ENCODE measurements around the gene NEURL1B.
"Not testable (repeated sequence)": the region's sequence is repeated elsewhere in the genome, so short reads cannot be mapped to it uniquely, and the experiment has no call there.

The NEURL1B gene, protein sequence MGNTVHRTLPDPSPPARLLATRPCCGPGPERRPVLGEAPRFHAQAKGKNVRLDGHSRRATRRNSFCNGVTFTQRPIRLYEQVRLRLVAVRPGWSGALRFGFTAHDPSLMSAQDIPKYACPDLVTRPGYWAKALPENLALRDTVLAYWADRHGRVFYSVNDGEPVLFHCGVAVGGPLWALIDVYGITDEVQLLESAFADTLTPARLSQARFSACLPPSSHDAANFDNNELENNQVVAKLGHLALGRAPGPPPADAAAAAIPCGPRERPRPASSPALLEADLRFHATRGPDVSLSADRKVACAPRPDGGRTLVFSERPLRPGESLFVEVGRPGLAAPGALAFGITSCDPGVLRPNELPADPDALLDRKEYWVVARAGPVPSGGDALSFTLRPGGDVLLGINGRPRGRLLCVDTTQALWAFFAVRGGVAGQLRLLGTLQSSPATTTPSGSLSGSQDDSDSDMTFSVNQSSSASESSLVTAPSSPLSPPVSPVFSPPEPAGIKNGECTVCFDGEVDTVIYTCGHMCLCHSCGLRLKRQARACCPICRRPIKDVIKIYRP

DNA sequence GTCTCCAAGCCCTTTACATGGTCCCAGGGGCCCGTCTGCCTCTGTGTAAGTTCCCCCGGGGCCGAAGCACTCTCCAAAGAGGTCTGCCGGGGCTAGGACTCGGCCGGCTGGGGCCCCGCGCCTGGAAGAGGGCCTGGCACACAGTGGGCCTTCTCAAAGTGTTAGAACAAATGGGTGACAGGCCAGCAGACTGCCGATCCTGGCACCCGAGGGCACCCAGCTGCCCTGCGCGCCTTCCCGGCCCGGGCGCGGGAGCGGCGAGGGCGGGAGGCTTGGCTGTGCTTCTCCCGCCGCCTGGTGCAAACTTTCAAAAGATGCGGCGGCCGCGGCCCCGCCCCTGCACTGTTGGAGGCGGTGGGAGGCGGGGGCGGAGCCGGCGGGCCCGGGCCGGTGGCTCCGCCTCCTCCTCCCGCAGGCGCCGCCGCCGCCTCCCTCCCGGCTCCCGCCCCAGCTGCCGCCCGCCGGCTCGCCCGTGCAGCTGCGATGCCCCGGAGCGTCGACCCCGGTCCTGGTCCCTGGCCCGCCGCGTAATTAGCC, at the start of gene NEURL1B:
Gene NEURL1B (plus strand): TSS at position 442 of the 537 bp plus-strand sequence. CDS start 144 bp downstream, outside the sequence.
- DNase-seq, result peak; percentile 38

DNA sequence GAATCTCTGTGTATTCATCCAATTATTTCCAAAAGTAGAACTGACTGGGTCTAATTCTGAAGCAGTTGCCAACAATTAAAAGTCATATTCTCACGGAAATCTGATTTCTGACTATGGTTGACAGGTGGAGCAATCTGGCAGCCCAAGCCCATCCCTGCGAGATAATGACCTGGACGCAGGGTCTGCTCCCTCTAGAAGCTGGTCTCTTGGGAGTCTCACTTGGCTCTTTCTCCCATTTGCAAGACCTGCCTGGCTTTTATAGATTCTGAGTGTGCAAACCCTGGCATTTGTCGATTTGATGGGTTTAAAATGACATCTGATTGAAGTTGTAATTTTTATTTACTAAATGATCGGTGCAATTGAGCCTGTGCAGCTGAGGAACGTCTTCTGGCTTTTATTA, 49.4 kb upstream of the NEURL1B start:
- DNase-seq, result no peak

DNA sequence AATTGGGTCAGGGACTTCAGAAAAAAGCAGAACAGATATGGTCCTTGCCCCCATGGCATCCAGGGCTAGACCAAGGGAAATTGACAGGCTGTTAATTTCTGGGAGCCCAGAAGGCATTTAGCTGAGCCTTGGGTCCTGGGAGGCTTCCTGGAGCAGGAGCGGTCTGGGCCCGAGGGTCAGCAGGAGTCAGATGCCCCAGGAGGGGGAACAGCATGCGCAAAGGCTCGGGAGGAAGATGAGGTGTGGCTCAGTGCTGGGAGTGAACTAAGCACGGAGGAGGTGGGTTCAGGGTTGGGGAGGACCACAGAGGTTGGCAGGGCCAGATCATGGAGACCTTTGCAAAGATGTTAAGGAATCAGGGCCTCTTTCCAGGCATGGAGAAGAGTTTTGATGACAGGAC, 48.2 kb upstream of the NEURL1B start:
- DNase-seq, result no peak

DNA sequence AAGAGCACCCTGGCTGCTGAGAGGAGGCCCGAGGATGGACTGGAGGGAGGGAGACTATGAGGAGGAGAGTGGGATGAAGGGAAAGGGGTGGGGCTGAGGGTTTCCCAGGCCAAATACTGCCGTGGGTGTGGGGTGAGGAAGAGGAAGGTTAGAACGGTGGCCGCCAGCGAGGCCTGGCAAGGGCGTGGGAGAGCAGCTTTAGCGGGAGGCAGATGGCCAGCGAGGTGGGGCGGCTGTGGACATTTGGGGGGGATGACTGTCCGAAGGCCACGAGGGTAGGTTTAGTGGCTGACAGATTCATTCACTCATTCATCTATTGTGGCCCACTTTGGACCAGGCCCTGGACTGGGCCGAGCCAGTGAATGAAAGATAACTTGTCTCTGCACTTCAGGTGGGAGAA, 47.8 kb upstream of the NEURL1B start:
- DNase-seq, result no peak

DNA sequence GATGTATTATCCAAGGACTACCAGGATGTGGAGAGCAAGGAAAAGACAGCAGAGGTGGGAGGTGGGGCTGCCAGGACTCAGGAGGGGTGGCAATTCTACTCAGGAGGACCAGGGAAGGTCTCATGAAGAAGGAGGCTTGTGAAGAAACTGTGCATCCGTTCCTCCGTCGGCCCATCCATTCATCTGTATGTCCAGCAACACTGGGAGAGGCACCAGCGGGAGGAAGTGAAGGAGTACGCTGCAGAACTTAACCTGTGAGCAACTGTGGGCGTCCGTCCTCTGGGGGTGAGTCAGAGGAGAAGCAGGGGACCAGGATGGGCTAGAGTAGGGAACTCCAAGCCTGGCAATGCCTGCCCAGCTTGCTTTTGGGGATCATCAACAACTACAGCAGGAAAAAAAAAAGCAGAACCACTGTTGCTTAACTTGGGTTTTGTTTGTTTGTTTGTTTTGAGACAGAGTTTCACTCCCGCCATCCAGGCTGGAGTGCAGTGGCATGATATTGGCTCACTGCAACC, 47.3 kb upstream of the NEURL1B start:
- DNase-seq, result no peak

DNA sequence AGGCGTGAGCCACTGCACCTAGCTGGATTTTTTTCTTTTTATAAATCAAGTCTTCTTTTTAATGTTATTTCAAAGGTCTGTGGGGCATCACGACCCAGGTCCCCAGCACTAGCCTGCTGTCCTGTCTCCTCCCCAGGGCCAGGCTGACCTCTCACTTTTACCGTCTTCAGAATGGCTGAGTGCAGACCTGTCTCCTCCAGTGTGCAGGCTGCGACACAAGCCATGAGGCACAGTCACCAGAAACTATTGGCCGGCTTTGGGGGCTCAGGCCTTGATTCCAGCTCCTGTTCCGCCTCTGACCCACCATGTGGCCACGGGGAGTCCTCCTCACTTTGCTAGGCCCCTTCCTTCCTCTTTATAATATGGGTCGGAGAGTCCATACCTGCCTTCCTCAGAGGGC, 46.6 kb upstream of the NEURL1B start:
- DNase-seq, result no peak

DNA sequence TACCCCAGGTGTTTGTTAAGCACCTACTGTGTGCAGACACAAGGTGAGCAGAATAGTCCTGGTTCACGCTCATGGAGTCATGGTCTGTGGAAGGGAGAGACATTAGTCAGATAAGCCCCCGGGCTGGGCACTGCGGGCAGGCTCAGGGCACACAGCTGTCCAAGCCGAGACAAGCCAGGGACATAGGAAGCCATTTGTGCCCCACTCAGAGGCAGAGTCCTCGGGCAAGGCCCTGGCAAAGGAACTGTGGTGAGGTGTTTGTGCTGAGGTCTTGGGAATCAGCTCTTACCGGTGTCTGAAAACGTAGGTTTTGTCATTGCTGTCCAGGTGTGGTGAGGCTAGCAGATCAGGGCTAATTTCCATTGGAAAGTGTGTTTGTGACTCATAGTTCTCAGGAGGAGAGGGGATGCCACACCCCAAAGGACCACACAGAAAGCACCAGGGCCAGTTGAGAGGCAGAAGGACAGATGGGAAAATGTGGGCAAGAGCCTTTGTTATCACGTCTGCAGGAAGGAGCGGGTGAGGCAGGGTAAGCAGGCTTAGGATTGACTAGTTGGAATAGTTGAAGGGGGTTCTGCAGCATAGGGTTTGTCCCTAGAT, 46.1 kb upstream of the NEURL1B start:
- DNase-seq, result no peak

DNA sequence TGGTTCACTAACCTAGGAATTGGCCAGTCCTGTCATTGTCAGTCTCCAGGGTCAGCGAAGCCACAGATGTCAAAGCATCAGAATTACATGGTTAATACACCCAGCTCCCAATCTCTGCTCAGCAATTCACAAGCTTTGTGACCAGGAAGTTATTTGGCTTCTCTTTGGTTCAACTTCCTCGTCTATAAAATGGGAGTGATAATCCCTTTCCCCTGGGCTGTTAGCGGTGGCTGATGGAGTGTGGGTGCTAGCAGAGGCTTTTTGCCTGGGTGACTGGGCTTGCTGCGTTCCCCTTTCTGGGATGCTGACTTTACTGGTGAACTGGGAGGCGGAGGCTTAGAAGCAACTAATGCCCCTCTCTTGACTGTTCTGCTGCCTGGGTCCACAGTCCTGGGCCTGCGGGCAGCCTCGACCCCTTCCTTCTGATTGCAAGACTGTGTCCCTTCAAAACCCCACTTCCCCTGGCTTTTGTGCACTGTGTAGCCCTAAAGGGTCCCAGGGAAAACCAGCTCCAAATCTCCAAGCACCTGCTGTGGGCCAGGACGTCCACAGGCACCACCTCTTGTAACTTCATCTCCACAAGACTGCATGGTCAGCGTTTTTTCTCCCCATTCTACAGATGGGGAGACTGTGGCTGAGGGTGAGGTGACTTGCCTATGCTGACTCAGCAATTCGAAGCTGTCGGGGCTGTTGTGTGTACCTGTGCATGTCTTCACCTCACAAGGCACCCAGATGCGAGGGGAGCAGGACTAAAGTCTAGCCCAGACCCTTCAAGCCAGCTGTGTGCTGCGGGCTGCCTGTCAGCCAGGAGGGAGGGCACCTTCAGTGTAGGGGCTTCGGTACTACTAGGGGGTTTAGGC, 45.2 kb upstream of the NEURL1B start:
- DNase-seq, result no peak

DNA sequence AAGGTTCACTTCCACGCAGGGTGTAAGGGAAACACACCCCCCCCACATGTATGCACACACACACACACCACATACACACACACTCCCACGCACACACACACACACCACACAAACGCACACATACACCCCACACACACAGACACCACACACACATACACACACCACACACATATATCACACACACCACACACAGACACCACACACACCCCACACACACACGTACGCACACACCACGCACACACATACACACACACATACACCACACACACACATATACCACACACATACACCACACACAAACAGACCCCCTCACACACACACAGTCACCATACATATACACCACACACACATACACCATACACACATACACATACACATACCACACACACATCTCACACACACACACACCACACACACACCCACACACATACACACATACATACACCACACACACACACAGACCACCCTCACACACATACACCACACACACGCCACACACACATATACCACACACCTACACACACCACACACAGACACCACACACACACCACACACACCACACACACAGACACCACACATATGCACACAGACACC, 44.3 kb upstream of the NEURL1B start:
- no peak for DNase-seq

DNA sequence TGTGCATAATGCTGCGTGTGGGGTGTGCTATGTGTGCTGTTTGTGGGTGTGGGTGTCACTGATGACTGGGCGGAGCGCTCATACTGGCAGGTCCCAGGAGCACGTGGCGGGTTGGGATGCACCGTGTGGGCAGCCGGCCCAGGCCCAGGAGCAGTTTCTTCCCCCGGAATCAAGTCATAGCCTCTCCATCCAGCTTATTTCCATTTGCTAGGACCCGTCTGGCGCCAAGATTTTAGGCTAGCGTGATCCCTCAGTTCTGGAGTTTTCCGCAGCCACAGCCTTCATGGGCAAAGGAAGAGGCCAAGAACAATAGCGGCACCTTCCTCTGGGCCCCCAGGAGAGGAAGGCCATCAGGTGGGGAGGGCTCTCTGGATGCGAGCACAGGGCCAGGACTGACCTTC, 43.3 kb upstream of the NEURL1B start:
- no peak for DNase-seq

DNA sequence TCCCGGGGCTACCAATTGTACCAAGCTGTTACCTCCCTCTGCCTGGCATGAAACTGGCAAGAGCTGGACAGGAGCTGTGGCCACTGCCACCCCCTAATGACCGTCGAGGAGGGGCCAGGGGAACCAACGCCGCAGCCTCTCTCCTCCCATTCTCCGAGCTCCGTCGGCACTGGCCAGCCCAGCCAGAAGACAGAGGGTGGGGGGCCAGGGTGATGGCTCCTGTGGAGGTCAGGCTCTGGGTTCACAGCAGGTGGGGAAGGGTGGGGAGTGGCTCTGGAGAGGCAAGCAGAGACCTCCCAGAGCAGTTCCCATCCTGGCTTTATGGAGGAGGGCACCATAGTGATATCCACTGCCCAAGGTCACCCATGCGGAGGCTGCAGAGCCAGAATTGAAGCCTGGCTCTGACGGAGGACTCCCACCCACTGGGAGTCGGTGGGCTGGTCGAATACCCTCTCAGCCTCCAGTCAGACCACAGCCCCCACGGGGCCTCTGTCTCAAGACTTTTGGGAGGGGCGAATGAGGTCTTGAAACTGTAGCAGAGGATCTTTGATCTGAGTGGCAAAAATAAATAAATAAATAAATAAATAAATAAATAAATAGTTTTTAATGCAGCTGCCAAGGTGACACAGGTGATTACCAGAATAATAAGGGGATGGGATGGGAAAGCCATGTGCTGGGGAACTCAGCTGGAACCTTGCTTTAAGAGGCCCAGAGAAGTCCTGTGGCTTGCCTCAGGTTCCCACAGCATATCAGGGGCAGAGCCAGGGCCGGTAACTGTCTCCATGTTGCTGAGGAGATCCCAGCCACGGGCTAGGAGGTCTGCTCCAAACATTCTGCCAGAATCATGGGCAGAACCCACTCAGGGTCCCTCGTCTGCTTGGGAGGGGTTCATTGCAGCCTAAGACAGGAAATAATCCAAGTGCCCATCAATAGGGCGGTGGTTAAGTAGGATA, 42.5 kb upstream of the NEURL1B start:
- DNase-seq, result no peak

DNA sequence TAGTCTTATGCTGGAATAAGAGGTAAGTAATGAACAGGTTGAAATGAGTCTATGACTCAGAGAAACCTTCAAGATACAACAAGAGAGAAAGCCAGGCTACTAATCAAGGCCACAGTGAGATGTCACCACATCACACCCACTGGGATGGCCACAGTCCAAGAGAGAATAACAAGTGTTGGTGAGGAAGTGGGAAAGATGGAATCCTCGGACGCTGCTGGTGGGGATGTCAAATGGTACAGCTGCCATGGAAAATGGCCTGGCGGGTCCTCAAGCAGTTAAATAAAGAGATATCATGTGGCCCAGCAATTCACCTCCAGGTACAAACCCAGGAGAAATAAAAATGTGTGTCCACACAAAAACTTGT, 41.9 kb upstream of the NEURL1B start:
- DNase-seq, result no peak

DNA sequence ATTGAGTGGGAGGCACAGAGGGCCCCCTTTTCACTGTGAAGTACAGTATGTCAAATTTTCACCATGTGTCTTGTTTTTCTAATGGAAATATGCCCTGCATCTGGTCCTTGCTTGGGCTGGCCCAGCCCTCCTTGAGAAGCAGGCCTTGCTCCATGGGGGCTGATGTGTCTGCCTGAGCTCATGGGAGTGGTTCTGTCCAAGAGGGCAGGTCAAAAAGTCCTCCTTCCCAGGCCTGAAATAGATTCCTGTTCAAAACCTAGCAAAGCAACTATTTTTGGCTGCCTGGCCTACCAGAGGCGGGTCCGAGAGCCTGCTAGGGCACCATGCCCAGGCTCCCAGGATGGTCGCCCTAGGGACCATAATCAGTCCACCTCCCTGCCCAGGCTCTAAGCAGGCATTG, 40.5 kb upstream of the NEURL1B start:
- DNase-seq, result no peak

DNA sequence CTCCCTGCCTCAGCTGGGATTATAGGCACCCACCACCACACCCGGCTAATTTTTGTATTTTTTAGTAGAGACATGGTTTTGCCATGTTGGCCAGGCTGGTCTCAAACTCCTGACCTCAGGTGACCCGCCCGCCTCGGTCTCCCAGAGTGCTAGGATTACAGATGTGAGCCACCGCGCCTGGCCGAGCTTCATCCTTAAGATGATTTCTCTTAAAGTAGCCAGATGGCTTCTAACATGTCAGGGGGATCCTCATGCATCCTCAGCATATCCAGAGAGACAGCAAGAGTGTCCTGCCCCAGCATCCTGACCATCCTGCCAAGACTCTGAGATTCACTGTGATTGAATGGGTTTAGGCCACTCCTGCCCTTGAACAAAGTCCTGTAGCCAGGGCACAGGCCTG, 39.5 kb upstream of the NEURL1B start:
- DNase-seq, result not testable (repeated sequence)

DNA sequence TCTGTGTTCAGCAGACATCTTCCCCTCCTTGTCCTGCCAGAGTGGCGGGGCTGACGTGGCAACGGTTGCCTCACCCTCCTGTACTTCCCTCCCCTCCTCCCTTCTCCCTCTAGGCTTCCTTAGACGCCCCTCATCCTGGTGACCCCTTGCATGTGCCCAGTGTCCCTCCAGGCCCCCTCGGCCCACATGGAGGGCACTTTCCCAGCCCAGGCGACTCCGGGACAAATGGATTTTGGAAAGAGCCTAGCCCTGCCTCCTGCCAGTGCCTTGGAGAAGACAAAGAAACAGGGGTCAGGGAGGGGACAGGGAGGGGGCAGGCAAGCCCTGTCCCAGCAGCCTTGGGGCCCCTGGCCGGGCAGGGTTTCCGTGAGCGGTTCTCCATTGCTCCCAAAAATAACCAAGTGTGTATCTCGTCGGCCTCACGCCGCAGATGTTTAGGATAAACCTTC, 38.3 kb upstream of the NEURL1B start:
- no peak for DNase-seq

DNA sequence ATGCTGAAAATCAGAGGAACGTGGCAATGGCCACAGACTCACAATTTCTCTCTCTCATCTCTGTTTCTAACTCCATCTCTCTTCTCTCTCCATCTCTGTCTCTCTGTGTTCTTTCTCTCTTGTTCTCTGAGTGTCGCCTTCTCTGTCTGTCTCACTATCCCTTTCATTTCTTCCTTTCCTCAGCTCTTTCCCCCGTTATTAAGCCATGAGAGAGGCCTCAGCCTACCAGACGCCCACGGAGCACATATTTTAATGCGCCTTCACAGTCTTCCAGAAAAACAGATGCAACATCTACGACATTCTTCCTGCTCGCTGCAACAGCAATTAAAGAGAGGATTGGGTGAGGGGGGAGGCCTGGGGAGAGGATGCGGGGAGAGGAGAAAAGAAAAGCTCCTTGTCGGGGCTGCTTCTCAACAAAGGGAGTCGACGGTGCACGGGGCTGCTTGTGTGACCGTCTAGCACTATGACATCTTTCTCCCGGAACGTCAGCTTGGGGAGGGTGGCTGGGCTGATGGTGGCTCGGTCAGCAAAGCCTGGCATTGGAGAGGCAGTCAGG, 37.7 kb upstream of the NEURL1B start:
- DNase-seq, result no peak

DNA sequence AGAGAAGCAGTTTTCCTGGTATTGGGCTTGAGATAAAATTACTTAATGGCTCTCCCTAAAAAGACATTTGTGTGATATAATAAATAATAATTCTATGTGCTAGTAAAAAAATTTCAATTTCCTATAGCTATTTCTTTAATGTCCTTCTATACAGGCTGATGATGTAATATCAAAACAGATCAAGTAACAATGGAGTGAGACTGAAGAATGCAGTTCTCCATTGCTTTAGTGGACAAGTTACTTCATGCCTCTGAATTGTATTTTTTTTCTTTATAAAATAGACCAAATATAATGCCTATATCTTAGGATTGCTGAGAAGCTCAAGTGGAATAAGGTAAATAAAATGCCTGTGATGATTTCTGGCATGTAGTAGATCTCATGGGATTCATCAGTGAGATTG, 35.6 kb upstream of the NEURL1B start:
- DNase-seq, result no peak

DNA sequence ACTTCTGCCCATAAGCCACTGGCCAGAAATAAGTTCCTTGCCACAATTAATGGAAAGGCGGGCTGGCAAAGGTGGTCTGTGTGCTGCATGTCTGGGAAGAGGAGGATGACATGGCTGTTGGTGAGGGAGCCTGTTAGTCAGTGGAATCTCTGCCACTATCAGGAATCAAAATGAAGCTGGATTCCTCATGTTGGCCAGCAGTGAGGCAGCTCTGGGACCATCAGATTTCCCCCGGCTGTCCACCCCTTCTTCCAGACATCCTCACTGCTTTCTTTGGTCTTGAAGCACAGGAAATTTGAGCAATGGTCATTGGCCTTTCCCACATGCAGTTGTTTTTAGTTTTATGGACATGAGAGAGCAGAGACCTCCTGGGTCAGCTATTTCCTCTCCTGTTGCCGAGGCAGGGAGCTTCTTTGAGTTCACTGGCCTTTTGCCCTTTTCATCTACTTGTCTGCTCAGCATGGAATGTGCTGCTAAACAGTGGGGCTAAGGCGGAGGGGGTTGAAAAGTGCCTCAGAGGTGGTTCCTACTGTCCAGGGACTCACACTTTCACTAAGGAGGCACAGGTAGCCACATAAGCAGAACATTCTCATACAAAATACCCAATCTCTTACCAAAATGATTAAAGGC, 34.8 kb upstream of the NEURL1B start:
- DNase-seq, result no peak

DNA sequence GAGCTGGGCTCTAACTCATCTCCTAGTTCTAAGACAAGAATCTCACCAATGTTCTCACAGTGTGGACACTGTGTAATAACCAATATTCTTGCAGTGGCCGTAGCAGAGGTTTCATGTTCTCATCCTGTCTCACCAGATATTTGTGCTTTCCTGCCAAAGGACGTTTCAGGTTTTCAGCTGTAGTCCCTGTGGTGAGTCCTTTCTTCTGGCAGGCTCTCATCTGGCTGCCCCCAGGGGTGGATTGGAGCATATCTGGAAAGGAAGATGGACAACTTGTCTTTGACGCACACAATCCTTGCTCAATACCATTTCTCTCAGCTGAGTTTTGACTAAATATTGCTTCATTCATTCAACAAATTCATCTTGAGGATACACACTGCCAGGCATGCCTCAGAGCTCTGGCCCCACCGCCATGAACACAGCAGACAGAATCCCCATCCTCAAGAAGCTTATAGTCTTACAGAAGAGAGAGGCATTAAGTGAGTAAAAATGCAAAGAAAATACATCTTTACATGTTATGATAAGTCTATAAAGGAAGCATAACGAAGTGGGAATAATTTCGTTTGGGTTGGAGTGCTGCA, 33.8 kb upstream of the NEURL1B start:
- no peak for DNase-seq

DNA sequence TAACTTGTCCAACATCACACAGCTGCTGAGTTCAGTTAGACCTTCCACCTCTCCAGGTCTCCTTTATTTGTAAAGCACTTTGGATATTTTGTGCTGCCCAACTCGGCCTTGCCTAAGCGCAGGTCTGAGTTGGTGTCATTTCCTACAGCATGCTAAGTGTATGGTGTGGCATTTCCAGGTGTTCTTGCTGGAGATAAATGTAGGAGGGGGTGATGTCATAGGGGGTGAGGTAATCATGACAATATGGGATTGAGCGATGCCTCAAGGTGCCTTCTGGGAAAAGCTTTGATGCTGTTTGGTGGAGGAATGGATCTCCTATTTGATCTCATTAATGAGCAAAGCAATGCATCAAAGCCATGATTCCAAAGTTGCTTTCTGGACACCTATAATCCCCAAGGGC, 32.3 kb upstream of the NEURL1B start:
- DNase-seq, result no peak

All from activated CD4-positive, CD25-positive, alpha-beta regulatory T cell treated with anti-CD3 and anti-CD28 coated beads, Interleukin-2, amount 50 U/mL, for 72 hours (primary cell).